Breast epithelium (tissue), 4 donors: ENCODE results near the gene NANOS1. TPM values are rescaled to one million over a fixed set of nuclear protein-coding genes. Genes with fewer than 3 reads are reported as not detected.

ENCODE experiments used
- DNase-seq, 2 donors: peaks; one replicate each; pipeline ENCODE4 v3.0.0-alpha.2; 2019; ENCODE audit warnings: low spot score in 2 of 2
- H3K27ac ChIP-seq, 2 donors: fragments of 200-600 bp; sonication (generic) in 1 of 2; one replicate each; pipeline ENCODE4 v1.5.1; 2016 to 2019; ENCODE audit warnings: mild to moderate bottlenecking in 1 of 2
- H3K27me3 ChIP-seq, 2 donors: fragments of 200-600 bp; sonication (generic) in 1 of 2; one replicate each; pipeline versions ENCODE4 v1.5.1 to v1.6.0; 2017 to 2019; ENCODE audit warnings: control low read depth in 1 of 2, mild to moderate bottlenecking in 1 of 2
- H3K36me3 ChIP-seq: fragments of 200-600 bp; one replicate; pipeline ENCODE4 v1.5.1; 2019
- H3K4me1 ChIP-seq, 2 donors: fragments of 200-600 bp; sonication (generic); one replicate each; pipeline ENCODE4 v1.5.1; 2016 to 2019; ENCODE audit warnings: control low read depth in 1 of 2
- H3K4me3 ChIP-seq, 3 donors: fragments of 200-600 bp; sonication (generic); 1 replicate in 2 of 3; 2 replicates in 1 of 3; pipeline ENCODE4 v1.5.1; 2016 to 2019; ENCODE audit warnings: mild to moderate bottlenecking in 3 of 3, moderate library complexity in 2 of 3
- H3K9me3 ChIP-seq, 2 donors: fragments of 200-600 bp; sonication (generic) in 1 of 2; one replicate each; pipeline ENCODE4 v1.5.1; 2016 to 2019; ENCODE audit warnings: control low read depth in 1 of 2
- POLR2A ChIP-seq: fragments of 450-650 bp; IDR thresholded peaks from one replicate; pipeline ENCODE4 v1.6.1; 2016; ENCODE audit warnings: antibody characterized with exemption, mild to moderate bottlenecking, moderate library complexity
- POLR2AphosphoS5 ChIP-seq, 3 donors: sonication (generic); formaldehyde crosslinking; IDR thresholded peaks; one replicate each; pipeline ENCODE4 v1.6.1; 2017; ENCODE audit warnings: antibody characterized with exemption in 3 of 3
- intact Hi-C: fragments of 100-400 bp; cut with DNase I; formaldehyde crosslinking; loops from one replicate; pipeline ENCODE4 v1.15.1; 2023; ENCODE audit warnings: low total_unique reads
- total RNA-seq, 3 donors: library from RNA; depleted of rRNA; stranded (reverse); fragments of >200 nt; gene quantifications; one replicate each; pipeline ENCODE4 v1.1.0, GENCODE V29; 2016
- TF ChIP-seq, protein P1 (sequence below), 3 donors: fragments of 450-650 bp; IDR thresholded peaks; one replicate each; pipeline ENCODE4 v1.5.1; 2016 to 2017; ENCODE audit warnings: antibody characterized with exemption in 3 of 3, mild to moderate bottlenecking in 3 of 3, moderate library complexity in 3 of 3

The NANOS1 gene
- total RNA-seq, 3 donors from 2014 or later = 2.9 to 6.4 (median 3.7) TPM

DNA sequence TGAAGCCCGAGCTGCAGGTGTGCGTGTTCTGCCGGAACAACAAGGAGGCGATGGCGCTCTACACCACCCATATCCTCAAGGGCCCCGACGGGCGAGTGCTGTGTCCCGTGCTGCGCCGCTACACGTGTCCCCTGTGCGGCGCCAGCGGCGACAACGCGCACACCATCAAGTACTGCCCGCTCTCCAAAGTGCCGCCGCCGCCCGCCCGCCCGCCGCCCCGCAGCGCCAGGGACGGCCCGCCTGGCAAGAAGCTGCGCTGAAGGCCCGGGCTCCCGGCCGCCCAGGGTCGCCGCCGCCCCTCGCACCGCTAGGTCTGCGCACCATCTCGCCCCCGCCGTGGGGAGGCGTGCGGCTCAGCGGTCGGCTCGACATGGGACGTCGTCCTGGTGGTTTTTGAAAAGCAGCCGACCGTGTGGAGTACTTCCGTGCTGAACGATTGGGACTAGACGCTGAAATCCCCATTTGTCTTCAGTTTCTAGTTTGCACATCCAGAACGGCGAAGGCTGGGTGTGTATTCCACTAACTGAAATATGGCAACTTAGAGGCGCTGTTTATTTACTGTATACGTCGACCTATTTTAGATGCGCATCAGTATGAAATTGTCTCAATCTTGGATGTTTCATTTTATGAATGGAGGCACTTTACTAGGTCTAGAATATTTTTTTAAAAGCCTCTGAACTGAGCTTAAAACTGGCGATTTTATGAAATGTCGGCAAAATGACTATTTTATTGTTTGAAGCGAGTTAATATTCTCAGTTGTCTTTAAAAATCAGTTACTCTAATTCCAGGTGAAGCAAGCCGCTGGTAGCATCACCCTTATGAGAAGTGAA lies 1.1 kb downstream of the NANOS1 start:
- intact Hi-C loops = no loop called here
- H3K27ac ChIP-seq = no peak overlapping the region
- TF ChIP-seq POLR2A = no peak
- no peak for TF ChIP-seq POLR2AphosphoS5 (IDR thresholded peaks at IDR 0.05)
- TF ChIP-seq, protein P1, sequence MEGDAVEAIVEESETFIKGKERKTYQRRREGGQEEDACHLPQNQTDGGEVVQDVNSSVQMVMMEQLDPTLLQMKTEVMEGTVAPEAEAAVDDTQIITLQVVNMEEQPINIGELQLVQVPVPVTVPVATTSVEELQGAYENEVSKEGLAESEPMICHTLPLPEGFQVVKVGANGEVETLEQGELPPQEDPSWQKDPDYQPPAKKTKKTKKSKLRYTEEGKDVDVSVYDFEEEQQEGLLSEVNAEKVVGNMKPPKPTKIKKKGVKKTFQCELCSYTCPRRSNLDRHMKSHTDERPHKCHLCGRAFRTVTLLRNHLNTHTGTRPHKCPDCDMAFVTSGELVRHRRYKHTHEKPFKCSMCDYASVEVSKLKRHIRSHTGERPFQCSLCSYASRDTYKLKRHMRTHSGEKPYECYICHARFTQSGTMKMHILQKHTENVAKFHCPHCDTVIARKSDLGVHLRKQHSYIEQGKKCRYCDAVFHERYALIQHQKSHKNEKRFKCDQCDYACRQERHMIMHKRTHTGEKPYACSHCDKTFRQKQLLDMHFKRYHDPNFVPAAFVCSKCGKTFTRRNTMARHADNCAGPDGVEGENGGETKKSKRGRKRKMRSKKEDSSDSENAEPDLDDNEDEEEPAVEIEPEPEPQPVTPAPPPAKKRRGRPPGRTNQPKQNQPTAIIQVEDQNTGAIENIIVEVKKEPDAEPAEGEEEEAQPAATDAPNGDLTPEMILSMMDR (IDR thresholded peaks at IDR 0.05) = no peak

DNA sequence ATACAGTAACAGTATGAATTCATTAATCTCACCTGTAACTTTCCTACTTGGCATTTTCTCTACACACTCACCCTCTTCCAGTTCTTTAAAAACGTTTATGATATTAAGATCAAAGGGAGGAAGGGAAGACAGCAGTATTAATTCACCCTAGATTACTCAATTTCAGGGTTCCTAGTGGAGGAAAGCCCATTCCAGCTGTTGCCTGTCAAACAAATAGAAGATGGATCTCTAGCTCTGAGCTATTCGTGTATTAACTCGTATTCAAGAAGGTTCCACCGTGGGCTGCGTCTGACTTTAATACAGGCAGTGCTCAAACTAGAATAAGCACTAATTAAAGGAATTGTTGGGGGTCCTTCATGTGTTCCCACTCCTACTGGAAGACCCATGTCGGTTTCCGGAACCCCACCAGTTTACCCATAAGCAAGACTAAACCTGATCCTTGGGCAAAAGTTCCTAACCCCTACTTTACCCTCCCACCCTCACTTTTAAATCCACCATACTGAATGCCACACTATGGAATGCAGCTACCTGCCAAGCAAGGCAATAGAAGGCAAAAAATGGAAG lies 2.1 kb downstream of the NANOS1 start:
- H3K36me3 ChIP-seq = no peaks in the 10 kb centered on the region
- no peak overlapping the region for H3K27ac ChIP-seq
- TF ChIP-seq POLR2AphosphoS5 (IDR thresholded peaks at IDR 0.05) = no peak
- no peak for DNase-seq
- H3K9me3 ChIP-seq = no peaks in the 10 kb centered on the region
- H3K4me1 ChIP-seq = peaks cover under 1 to 3% of the 10 kb centered on the region in 2 donors
- intact Hi-C loops = no loop called here
- no peak overlapping the region for H3K4me3 ChIP-seq
- H3K27me3 ChIP-seq = no peaks in the 10 kb centered on the region

More for the DNA sequence above, 1.1 kb downstream of the NANOS1 start:
- Histone ChIP-seq H3K27me3 (no peaks in the 10 kb centered on the region), H3K36me3 (no peaks in the 10 kb centered on the region), H3K9me3 (no peaks in the 10 kb centered on the region), H3K4me3 (peak overlapping the region; percentile 49 to 85 (median 67)), H3K4me1 (peaks cover 5 to 10% of the 10 kb centered on the region in 2 donors)
- DNase-seq = no peak

DNA sequence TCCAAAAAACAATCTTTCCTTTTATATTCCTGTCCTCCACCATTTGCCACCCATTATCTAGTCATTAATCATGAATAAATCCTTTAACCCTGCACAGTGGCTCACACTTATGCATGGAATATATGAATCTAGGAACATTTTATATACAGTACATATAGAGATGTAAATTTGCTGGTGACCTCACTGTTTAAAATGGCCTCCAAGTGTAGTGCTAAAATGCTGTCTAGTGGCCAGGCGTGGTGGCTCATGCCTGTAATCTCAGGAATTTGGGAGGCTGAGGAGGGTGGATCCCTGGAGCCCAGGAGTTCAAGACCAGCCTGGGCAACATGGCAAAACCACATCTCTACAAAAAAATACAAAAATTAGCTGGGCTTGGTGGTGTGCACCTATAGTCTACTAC lies 9.6 kb downstream of the NANOS1 start:
- no peak for DNase-seq
- TF ChIP-seq POLR2AphosphoS5 (IDR thresholded peaks at IDR 0.05) (no peak), POLR2A (no peak)
- TF ChIP-seq, protein P1 (IDR thresholded peaks at IDR 0.05) = no peak
- no peaks in the 10 kb centered on the region for H3K4me1 ChIP-seq
- H3K4me3 ChIP-seq = no peak overlapping the region
- H3K9me3 ChIP-seq = no peaks in the 10 kb centered on the region
- peaks cover 6% of the 10 kb centered on the region for H3K36me3 ChIP-seq
- intact Hi-C loops = no loop called here
- no peak overlapping the region for H3K27ac ChIP-seq
- H3K27me3 ChIP-seq = no peaks in the 10 kb centered on the region

DNA sequence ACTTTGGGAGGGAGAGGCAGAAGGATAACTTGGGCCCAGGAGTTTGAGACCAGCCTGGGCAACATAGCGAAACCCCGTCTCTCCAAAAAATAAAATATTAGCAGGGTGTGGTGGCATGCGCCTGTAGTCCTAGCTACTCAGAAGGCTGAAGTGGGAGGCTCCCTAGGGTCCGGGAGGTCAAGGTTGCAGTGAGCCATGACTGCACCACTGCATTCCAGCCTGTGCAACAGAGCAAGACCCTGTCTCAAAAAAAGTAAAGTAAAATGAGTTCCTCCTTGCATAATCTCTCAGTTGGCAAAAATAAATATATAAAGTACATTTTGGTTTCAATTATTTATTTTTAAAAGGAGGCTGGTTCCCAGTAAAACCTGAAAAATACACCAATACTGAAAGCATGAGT lies 11.8 kb downstream of the NANOS1 start:
- intact Hi-C loops = no loop called here
- TF ChIP-seq POLR2A = no peak
- TF ChIP-seq, protein P1 (IDR thresholded peaks at IDR 0.05) = no peak
- TF ChIP-seq POLR2AphosphoS5 (IDR thresholded peaks at IDR 0.05) = no peak
- no peak for DNase-seq
- no peaks in the 10 kb centered on the region for H3K9me3 ChIP-seq
- no peaks in the 10 kb centered on the region for H3K4me1 ChIP-seq
- no peaks in the 10 kb centered on the region for H3K27me3 ChIP-seq
- no peak overlapping the region for H3K27ac ChIP-seq
- H3K4me3 ChIP-seq = no peak overlapping the region
- peaks cover 6% of the 10 kb centered on the region for H3K36me3 ChIP-seq

DNA sequence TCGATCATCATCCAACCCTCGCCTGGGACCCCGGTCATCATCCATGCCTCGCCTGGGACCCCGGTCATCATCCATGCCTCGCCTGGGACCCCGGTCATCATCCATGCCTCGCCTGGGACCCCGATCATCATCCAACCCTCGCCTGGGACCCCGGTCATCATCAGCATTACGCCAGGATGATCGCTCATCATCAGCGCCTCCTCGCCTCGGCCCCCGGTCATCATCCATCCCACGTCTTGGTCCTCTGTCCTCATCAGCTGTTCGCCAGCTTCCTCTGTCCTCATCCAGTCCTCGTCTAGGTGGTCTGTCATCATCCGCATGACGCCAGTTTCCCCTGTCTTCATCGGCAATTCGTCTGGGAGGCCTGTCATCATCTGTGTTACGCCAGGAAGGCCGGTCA lies 12.7 kb downstream of the NANOS1 start:
- H3K36me3 ChIP-seq = peaks cover 3% of the 10 kb centered on the region
- no peak overlapping the region for H3K4me3 ChIP-seq
- DNase-seq = no peak
- no peaks in the 10 kb centered on the region for H3K9me3 ChIP-seq
- no peaks in the 10 kb centered on the region for H3K4me1 ChIP-seq
- no peak overlapping the region for H3K27ac ChIP-seq
- TF ChIP-seq POLR2A (no peak), POLR2AphosphoS5 (IDR thresholded peaks at IDR 0.05) (no peak)
- TF ChIP-seq, protein P1 (IDR thresholded peaks at IDR 0.05) = no peak
- intact Hi-C loops = no loop called here
- no peaks in the 10 kb centered on the region for H3K27me3 ChIP-seq
